HCT116 (cell line): ENCODE results near the gene CERS6. TPM values are rescaled to one million over a fixed set of nuclear protein-coding genes. Genes with fewer than 3 reads are reported as not detected.

Experiments used
- ATAC-seq: fragments of 200-7000 bp; cut with Tn5 transposase; 2 replicates; pipeline ENCODE4 v1.9.1; 2020; ENCODE audit warnings: mild to moderate bottlenecking, moderate library complexity
- BruUV-seq: library from RNA; stranded (reverse); fragments of 400-500 nt; replicated peaks from 2 replicates; lab custom pipeline; 2021; lab: Mats Ljungman, UMichigan
- CTCF ChIA-PET: fragments of 300-600 bp; sonication (Branson Sonifier 250); formaldehyde crosslinking; loops from one replicate; lab custom pipeline; 2021; ENCODE audit warnings: antibody characterized with exemption; lab: Charles Lee
- POLR2A ChIA-PET: fragments of 300-600, 350-600 bp; sonication (Branson Sonifier 250); formaldehyde crosslinking; loops from one replicate; lab custom pipeline; 2021; ENCODE audit warnings: antibody characterized with exemption; lab: Charles Lee
- RAD21 ChIA-PET, 2 experiments: fragments of 300-600 bp; sonication (Branson Sonifier 250); formaldehyde crosslinking; loops; one replicate each; lab custom pipeline; 2023; ENCODE audit warnings: low total read pairs in 2 of 2; ENCODE audit not compliant: uncharacterized antibody in 2 of 2, unreplicated experiment in 2 of 2, low non-redundant PET in 1 of 2; lab: Charles Lee
- DNase-seq: peaks from one replicate; pipeline ENCODE4 v3.0.0-alpha.2; 2010; ENCODE audit warnings: low read depth, low spot score
- H2AFZ ChIP-seq: fragments of 200-600 bp; shearing (Covaris generic), sonication (generic); 2 replicates; pipeline ENCODE4 v1.6.1; 2017; ENCODE audit warnings: low read depth, mixed run types, mixed read lengths, antibody characterized with exemption, low read length; ENCODE audit not compliant: poor library complexity, severe bottlenecking
- H3K27ac ChIP-seq: 2 replicates; pipeline ENCODE4 v1.5.1; 2012; ENCODE audit warnings: low read depth, low read length
- H3K27me3 ChIP-seq: fragments of 200-600 bp; sonication (generic); 2 replicates; pipeline ENCODE4 v1.6.1; 2016; ENCODE audit warnings: mixed run types, low read length, mixed read lengths; ENCODE audit not compliant: insufficient read depth
- H3K36me3 ChIP-seq, 2 experiments: fragments of 200-500 bp in 1 of 2; fragments of 200-600 bp in 1 of 2; sonication (Bioruptor generic) in 1 of 2; sonication (generic) in 1 of 2; 2 replicates each; pipeline versions ENCODE4 v1.5.1 to v1.6.1; 2014 to 2016; ENCODE audit warnings: low read length in 2 of 2, inconsistent platforms in 1 of 2, mixed read lengths in 1 of 2, mixed run types in 1 of 2; ENCODE audit not compliant: insufficient read depth in 2 of 2, control insufficient read depth in 1 of 2
- H3K4me1 ChIP-seq, 2 experiments: fragments of 200-600 bp in 1 of 2; sonication (generic) in 1 of 2; 2 replicates each; pipeline versions ENCODE4 v1.5.1 to v1.6.1; 2012 to 2017; ENCODE audit warnings: low read length in 2 of 2, inconsistent platforms in 1 of 2, mild to moderate bottlenecking in 1 of 2, mixed read lengths in 1 of 2, mixed run types in 1 of 2, moderate library complexity in 1 of 2; ENCODE audit not compliant: insufficient read depth in 2 of 2, control insufficient read depth in 1 of 2
- H3K4me2 ChIP-seq: fragments of 200-600 bp; sonication (generic); 2 replicates; pipeline ENCODE4 v1.6.1; 2017; ENCODE audit warnings: mixed run types, low read length, mixed read lengths
- H3K4me3 ChIP-seq, 2 experiments: fragments of 200-600 bp in 1 of 2; sonication (generic) in 1 of 2; replicated peaks in 1 of 2; 2 replicates each; pipeline ENCODE4 v1.5.1; 2011 to 2016; ENCODE audit warnings: low read length in 2 of 2, control low read depth in 1 of 2, low read depth in 1 of 2, mild to moderate bottlenecking in 1 of 2, mixed read lengths in 1 of 2, mixed run types in 1 of 2
- H3K79me2 ChIP-seq: fragments of 200-600 bp; sonication (generic); 2 replicates; pipeline ENCODE4 v1.6.1; 2017; ENCODE audit warnings: mild to moderate bottlenecking, mixed run types, low read length, moderate library complexity, mixed read lengths; ENCODE audit not compliant: insufficient read depth
- H3K9ac ChIP-seq: fragments of 200-600 bp; sonication (generic); 2 replicates; pipeline ENCODE4 v1.6.1; 2016; ENCODE audit warnings: low read length, mixed read lengths
- H3K9me2 ChIP-seq: fragments of 200-600 bp; sonication (generic), shearing (Covaris generic); 2 replicates; pipeline ENCODE4 v1.6.1; 2017; ENCODE audit warnings: mixed run types, mild to moderate bottlenecking, moderate library complexity; ENCODE audit not compliant: insufficient read depth
- H3K9me3 ChIP-seq, 2 experiments: fragments of 200-500 bp in 1 of 2; fragments of 200-600 bp in 1 of 2; sonication (Bioruptor generic) in 1 of 2; sonication (generic) in 1 of 2; 2 replicates each; pipeline ENCODE4 v1.6.1; 2014 to 2017; ENCODE audit warnings: low read length in 2 of 2, mixed read lengths in 2 of 2, inconsistent platforms in 1 of 2, low read depth in 1 of 2, mild to moderate bottlenecking in 1 of 2, mixed run types in 1 of 2, moderate library complexity in 1 of 2; ENCODE audit not compliant: control insufficient read depth in 1 of 2, insufficient read depth in 1 of 2
- H4K20me1 ChIP-seq: fragments of 200-600 bp; sonication (generic), shearing (Covaris generic); 2 replicates; pipeline ENCODE4 v1.6.1; 2017; ENCODE audit warnings: mixed run types, mild to moderate bottlenecking, moderate library complexity; ENCODE audit not compliant: insufficient read depth
- CBX3 ChIP-seq: IDR thresholded peaks from 2 replicates; pipeline ENCODE4 v1.6.1; 2012; ENCODE audit warnings: low read depth
- EZH2phosphoT487 ChIP-seq: fragments of 200-600 bp; IDR thresholded peaks from 2 replicates; pipeline ENCODE4 v1.6.1; 2018; ENCODE audit warnings: antibody characterized with exemption, borderline replicate concordance
- FOSL1 ChIP-seq: IDR thresholded peaks from 2 replicates; pipeline ENCODE4 v1.6.1; 2012; ENCODE audit warnings: low read depth
- JUND ChIP-seq: IDR thresholded peaks from 2 replicates; pipeline ENCODE4 v1.6.1; 2012
- MAX ChIP-seq: IDR thresholded peaks from 2 replicates; pipeline ENCODE4 v1.6.1; 2012
- POLR2A ChIP-seq: IDR thresholded peaks from 2 replicates; pipeline ENCODE4 v1.7.0; 2011; ENCODE audit warnings: borderline replicate concordance; ENCODE audit not compliant: insufficient read depth, insufficient read length; ENCODE audit errors: extremely low read depth
- POLR2AphosphoS5 ChIP-seq: IDR thresholded peaks from 2 replicates; pipeline ENCODE4 v1.6.1; 2011; ENCODE audit warnings: mild to moderate bottlenecking, low read depth, low read length, moderate library complexity
- REST ChIP-seq: IDR thresholded peaks from 2 replicates; pipeline ENCODE4 v1.6.1; 2012; ENCODE audit warnings: low read depth
- SRF ChIP-seq: IDR thresholded peaks from 2 replicates; pipeline ENCODE4 v1.6.1; 2012; ENCODE audit warnings: low read depth
- TCF7L2 ChIP-seq: IDR thresholded peaks from 2 replicates; pipeline ENCODE4 v1.7.0; 2011; ENCODE audit warnings: borderline replicate concordance, inconsistent platforms; ENCODE audit not compliant: insufficient read depth, insufficient read length; ENCODE audit errors: extremely low read depth
- YY1 ChIP-seq: IDR thresholded peaks from 2 replicates; pipeline ENCODE4 v1.6.1; 2011; ENCODE audit warnings: low read length, low read depth, moderate library complexity, mild to moderate bottlenecking; ENCODE audit not compliant: insufficient replicate concordance; ENCODE audit errors: extremely low read depth
- ZNF274 ChIP-seq: fragments of 200-500 bp; sonication (Bioruptor generic); IDR thresholded peaks from 2 replicates; pipeline ENCODE4 v1.6.1; 2014; ENCODE audit warnings: mild to moderate bottlenecking, low read depth, low read length, inconsistent platforms
- intact Hi-C: fragments of 100-400 bp; cut with micrococcal nuclease; formaldehyde crosslinking; loops from 2 replicates; pipeline ENCODE4 v1.10.0; 2022
- total RNA-seq: library from RNA; stranded (reverse); gene quantifications from one replicate; pipeline ENCODE4 v1.2.1, GENCODE V29; 2021; ENCODE audit not compliant: unreplicated experiment

CERS6 gene
- total RNA-seq, 1 experiment from 2014 or later: 37.0 TPM

GRCh38 chr2:168686452-168687191, 230.6 kb downstream of the CERS6 start:
- H3K9me2 ChIP-seq: no peaks in the 10 kb centered on the region
- H3K4me3 ChIP-seq: no peak overlapping the region
- DNase-seq: no peak
- no peak for TF ChIP-seq YY1
- TF ChIP-seq ZNF274: no peak
- TF ChIP-seq REST: no peak
- no peak for TF ChIP-seq TCF7L2
- TF ChIP-seq JUND: no peak
- no peak for TF ChIP-seq POLR2AphosphoS5
- no peak for TF ChIP-seq EZH2phosphoT487
- no peak for TF ChIP-seq MAX
- TF ChIP-seq CBX3: no peak
- no peak for TF ChIP-seq FOSL1
- no peak for TF ChIP-seq SRF
- no peak for TF ChIP-seq POLR2A
- TF ChIP-seq, all 23 proteins: peak for 0
- H3K9ac ChIP-seq: no peak overlapping the region
- no peak overlapping the region for H2AFZ ChIP-seq
- RAD21 ChIA-PET: no interaction called here
- CTCF ChIA-PET: interaction anchor here (1.0 to 1.9 kb wide), 2 partner anchors 338 to 340 kb away, joined by 3 to 8 read pairs; no protein-coding TSS in a partner anchor
- H3K4me2 ChIP-seq: no peak overlapping the region
- no peaks in the 10 kb centered on the region for H4K20me1 ChIP-seq
- intact Hi-C loops: loop anchor here (1.0 kb wide), 1 partner anchor 340 kb away; no protein-coding TSS in a partner anchor
- ATAC-seq: no peak
- H3K36me3 ChIP-seq: no peaks in the 10 kb centered on the region
- no peaks in the 10 kb centered on the region for H3K4me1 ChIP-seq
- no peaks in the 10 kb centered on the region for H3K79me2 ChIP-seq
- H3K27ac ChIP-seq: no peak overlapping the region
- no peaks in the 10 kb centered on the region for H3K9me3 ChIP-seq
- BruUV-seq: no TSS peak
- POLR2A ChIA-PET: no interaction called here
- H3K27me3 ChIP-seq: no peaks in the 10 kb centered on the region
